ENCODE results near the gene MSH6.

The MSH6 gene, protein sequence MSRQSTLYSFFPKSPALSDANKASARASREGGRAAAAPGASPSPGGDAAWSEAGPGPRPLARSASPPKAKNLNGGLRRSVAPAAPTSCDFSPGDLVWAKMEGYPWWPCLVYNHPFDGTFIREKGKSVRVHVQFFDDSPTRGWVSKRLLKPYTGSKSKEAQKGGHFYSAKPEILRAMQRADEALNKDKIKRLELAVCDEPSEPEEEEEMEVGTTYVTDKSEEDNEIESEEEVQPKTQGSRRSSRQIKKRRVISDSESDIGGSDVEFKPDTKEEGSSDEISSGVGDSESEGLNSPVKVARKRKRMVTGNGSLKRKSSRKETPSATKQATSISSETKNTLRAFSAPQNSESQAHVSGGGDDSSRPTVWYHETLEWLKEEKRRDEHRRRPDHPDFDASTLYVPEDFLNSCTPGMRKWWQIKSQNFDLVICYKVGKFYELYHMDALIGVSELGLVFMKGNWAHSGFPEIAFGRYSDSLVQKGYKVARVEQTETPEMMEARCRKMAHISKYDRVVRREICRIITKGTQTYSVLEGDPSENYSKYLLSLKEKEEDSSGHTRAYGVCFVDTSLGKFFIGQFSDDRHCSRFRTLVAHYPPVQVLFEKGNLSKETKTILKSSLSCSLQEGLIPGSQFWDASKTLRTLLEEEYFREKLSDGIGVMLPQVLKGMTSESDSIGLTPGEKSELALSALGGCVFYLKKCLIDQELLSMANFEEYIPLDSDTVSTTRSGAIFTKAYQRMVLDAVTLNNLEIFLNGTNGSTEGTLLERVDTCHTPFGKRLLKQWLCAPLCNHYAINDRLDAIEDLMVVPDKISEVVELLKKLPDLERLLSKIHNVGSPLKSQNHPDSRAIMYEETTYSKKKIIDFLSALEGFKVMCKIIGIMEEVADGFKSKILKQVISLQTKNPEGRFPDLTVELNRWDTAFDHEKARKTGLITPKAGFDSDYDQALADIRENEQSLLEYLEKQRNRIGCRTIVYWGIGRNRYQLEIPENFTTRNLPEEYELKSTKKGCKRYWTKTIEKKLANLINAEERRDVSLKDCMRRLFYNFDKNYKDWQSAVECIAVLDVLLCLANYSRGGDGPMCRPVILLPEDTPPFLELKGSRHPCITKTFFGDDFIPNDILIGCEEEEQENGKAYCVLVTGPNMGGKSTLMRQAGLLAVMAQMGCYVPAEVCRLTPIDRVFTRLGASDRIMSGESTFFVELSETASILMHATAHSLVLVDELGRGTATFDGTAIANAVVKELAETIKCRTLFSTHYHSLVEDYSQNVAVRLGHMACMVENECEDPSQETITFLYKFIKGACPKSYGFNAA (N-terminal part only)

DNA sequence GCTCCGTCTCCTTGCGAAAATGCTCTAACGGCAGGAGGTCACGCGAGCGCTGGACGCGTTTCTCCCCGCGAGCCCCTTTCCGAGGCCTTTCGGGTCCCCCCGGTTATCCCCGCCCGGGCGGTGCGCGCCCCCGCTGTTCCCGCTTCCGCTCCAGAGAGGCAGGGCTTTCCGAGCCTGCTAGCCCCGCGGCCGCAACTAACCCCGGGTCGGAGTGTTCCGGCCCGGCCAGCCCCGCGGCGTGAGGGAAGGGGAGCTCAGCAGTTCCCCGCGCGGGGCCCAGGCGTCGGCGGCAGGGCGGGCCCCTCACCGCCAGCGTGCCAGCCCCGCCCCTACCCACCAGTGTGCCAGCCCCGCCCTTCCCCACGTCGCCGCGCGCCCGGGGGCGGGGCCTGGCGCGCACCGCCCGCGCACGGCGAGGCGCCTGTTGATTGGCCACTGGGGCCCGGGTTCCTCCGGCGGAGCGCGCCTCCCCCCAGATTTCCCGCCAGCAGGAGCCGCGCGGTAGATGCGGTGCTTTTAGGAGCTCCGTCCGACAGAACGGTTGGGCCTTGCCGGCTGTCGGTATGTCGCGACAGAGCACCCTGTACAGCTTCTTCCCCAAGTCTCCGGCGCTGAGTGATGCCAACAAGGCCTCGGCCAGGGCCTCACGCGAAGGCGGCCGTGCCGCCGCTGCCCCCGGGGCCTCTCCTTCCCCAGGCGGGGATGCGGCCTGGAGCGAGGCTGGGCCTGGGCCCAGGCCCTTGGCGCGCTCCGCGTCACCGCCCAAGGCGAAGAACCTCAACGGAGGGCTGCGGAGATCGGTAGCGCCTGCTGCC, at the start of gene MSH6:
Gene MSH6, plus strand, starts transcription at position 475 of the 815 bp plus-strand sequence. Its CDS starts 89 bp downstream, at position 564.
- DNase-seq (ENCODE audit: low spot score) = peak; percentile 99

DNA sequence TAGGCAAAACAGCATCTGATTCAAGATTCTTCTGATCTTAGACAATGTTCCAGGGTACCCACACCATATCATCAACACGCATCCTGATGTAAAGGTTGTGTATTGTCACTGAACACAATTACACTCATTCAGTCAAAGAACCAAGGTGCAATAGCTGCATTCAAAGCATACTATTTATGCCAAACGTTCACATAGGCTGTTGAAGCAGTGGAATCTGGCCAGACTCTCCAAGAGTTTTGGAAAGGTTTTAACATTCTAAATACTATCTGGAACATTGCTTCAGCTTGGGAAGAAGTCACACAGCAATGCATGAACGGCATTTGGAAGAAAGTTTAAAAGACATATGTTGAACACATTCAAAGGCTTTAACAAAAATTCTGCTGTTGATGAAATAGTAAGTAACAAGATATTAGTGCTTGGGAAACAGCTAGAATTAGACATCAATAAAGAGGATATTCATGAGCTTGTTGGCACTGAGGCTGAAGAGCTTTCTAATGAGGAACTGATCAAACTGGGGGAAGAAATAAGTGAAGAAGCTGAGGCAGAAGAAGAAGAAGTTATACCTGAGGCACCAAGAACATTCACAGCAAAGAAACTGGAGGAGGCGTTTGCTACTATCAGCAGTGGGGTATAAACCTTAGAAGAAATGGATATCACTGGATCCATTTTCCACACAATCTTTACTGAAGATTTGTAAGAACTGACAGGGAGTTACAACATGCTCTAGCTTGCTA, 47.6 kb upstream of the MSH6 start:
- DNase-seq (ENCODE audit: low spot score) = no peak

DNA sequence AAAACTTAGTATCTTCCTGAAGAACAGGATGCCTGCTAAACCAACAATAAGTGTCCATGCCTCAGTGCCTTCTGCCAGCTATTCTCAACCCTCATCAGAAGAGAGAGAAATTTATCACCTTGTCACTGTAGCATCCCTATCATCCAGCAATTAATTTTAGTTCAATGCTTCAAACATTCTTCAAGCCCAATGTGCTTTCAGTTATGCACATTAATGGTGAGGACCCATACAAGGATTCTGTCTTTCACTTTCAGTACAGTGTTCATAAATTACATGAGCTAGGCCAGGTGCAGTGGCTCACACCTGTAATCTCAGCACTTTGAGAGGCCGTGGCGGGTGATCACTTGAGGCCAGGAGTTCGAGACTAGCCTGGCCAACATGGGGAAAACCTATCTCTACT, 47.0 kb upstream of the MSH6 start:
- DNase-seq (ENCODE audit: low spot score) = no peak

DNA sequence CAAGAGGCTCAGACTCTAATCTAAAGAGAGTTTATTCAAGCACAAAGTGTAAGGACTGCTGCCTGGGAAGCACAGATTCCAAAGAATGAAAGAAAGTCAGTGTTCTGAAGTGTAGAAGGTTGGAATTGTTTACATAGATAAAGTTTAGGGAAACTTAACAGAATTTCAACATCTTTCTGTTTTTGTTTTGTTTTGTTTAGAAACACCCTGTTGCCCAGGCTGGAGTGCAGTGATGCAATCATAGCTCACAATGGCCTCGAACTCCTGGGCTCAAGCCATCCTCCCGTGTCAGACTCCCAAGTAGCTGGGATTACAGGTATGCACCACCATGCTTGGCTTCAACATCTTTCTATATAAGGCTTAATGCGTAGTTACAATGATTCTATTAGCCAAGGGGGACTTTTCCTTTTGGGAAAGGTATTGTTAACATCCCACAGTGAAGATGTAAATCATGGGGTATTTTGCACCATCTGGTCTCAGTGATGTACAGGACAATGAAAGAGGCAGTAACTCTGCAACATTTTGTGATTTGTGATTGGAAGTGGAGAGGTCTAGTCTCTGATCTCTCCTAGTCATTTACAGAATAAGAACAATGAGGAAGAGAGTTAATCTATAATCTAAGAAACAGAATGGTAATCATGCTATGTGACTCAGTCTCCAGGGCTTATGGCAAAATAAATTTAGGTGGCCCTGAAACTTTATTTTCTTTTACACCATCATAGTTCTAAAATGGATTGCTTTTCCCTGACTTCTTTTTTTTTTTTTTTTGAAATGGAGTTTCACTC, 45.6 kb upstream of the MSH6 start:
- no peak for DNase-seq (ENCODE audit: low spot score)

DNA sequence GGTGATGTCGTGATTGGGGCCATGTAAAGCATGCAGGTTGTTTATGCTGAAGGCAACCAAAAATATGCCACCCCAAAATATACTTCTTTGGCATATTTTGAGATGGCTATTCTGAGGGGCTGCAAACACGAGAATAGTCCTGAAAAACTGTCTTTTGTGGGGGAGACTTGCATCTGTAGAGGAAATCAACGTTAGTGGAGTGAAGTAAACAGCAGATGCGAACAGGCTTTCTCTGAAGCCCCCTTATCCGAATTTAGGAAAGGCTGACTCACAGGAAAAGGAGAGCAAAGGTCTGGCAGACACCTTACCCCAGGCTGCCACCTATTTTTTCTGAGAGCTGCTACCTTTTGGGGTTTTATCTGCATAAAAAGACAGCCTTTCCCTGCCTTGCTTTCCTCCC, 44.6 kb upstream of the MSH6 start:
- no peak for DNase-seq (ENCODE audit: low spot score)

DNA sequence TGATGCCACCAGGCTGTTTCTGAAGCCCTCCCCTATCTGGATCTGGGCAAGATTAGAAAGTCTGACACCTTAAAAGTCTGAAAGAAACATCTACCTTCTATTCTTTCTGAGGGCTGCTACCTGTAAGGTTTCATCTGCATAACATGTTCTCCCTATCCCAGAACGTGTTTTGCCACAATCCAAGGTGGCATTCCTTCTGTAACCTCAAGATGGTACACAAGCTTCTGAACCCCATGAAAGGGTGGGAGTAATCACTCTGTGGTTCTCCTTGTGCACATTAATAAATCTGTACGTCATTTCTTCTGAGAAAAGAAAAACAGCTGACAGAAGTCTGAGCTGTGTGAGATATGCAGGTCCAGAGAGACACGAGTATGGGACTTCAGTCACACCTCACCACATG, 41.8 kb upstream of the MSH6 start:
- DNase-seq (ENCODE audit: low spot score) = no peak

DNA sequence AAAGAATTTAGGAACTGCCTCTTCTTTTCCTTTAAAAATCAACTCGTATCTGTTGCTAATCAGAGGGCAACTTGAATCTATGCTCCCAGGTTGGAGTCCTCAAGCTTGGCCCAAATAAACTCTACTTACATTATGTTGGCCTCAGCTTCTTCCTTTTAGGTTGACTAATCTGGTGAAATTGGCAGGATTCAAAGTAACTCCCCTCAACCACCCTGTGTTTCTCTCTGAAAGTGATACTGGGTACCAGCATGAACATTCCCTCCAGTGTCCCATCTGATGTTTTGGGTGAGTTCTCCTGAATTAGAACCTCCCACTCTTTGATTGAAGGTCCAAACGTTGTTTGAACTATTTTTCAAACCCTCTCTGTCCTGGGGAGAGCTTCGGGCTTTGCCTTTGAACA, 41.3 kb upstream of the MSH6 start:
- no peak for DNase-seq (ENCODE audit: low spot score)

DNA sequence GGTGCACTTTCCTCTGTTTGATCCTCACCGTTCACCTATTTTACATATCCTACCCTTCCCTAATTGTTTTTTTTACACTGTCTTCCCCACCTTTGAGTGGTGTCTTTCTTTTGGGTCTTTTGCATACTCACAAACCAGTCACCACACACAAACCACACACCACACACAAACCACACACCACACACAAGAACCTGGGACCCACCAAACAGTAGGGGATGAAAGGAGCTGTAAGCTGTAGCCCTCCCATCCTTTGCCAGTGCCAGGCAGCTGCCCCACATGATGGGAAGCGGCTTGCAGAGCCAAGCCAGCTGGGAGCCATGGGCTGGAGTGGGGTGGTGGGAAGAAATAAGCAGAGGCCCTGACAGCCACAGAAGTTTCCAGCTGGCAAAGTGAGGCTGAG, 38.9 kb upstream of the MSH6 start:
- no peak for DNase-seq (ENCODE audit: low spot score)

DNA sequence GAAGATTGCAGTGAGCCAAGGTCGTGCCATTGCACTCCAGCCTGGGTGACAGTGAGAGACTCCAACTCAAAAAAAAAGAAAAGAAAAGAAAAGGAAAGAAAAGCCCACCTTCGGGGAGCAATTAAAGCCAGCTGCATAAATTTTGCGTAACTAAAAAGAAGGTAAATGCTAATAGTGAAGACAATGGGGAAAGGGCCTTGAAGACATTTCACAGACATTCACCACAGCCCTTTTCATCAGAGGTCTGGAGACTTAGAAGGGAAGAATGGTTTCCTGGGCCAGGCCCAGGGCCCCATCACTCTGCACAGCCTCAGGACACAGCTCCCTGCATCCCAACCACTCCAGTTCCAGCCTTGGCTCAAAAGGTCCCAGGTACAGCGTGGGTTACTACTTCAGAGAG, 35.1 kb upstream of the MSH6 start:
- no peak for DNase-seq (ENCODE audit: low spot score)

DNA sequence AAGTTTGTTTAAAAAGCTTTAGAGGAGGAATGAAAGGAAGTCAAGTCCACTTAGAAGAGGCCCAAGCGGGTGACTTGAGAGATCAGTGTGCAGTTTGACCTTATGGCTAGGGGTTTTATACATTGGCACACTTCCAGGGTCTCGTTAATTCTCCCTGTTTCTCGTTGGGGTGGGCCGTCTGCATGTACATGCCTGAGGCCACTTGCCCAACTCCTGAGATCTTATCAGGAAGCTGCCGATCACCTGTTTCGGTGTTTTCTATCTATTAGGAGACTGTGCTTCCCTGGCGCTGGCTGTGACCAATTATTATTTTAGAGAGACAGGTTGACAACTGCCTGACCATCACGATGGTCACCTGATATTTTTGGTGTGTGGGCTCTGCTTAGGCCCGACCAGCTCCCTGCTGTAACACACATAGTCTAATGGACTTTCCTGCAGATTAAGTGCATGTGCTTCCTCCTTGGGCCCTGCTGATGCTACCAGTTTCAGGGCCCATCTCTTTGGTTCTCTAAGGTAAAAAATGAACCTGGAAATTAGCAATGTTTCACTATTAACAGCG, 31.0 kb upstream of the MSH6 start:
- DNase-seq (ENCODE audit: low spot score) = no peak

DNA sequence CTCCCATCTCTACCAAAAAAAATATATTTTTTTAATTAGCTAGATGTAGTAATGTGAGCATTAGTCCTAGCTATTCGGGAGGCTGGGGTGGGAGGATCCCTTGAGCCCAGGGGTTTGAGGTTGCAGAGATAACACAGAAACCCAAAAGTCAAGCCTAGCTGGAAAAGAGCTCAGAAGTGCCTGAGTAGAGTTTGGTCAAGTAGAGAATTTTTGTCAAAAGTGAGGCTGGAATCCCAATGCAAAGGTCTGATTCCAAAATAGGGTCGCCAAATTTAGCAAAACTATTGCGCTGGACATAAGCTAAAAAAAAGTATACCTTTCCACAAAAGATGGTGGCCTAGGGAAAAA, 15.5 kb upstream of the MSH6 start:
- no peak for DNase-seq (ENCODE audit: low spot score)

DNA sequence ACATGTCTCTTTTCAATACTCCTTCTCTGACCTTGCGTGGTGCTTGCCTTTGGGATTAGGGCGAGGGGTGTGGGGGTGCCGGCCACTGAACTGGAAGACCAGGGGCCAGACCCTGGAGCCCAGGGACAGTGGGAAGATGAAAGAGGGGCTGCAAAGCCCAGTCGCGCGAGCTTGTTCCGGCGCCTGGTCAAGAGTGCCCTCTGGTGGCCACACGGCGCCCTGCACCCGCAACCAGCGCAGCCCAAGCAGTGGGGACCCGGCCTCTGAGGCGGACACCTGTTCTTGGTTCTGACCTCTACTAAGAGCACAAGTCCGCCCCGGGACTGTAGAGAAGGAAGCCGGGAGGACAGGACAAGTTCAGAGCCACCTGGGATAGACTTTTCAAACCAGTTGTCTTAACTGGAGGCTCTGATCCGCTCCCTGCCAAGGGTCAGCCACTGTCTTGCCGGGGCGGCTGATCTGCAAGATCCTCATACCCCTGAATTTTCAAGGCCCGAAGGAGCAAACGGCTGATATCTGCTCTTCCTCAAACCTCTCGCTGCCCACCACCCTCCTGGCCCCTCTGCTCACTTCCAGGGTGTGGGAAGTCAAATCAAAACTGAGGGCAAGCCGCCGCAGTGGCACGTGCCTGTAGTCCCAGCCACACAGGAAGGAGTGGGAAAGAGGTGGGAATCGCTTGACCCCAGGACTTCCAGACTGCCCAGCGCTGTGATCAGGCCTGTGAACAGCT, 14.9 kb upstream of the MSH6 start:
- DNase-seq (ENCODE audit: low spot score) = peak; percentile 69

DNA sequence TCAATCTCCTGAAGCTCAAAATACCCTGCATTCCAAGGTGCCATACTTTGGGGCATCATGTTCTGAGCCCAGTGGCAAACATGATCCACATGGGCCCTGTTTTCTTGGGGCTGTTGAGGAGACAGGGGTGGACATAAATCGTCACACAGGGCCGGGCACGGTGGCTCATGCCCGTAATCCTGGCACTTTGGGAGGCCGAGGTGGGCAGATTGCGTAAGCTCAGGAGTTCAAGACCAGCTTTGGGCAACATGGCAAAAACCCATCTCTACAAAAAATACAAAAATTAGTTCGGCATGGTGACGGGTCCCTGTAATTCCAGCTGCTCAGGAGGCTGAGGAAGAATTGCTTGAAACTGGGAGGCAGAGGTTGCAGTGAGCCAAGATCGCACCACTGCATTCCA, 13.6 kb upstream of the MSH6 start:
- no peak for DNase-seq (ENCODE audit: low spot score)

DNA sequence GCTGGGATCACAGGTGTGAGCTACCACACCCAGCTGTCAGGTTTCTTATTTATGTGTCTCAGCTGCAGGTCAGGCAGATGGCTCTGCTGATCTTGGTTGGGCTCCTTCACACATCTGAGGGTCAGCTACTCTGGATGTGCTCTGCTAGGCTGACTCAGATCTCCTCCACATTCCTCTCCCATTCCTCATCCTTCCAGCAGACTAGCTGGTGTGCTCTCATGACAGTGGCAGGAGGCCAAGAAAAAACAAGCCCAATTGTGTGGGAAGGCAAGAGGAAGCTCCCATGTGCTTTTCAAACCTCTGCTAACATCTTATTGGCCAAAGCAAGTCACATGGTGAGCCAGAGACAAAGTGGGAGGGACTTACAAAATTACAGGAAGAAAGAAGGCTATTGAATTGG, 11.7 kb upstream of the MSH6 start:
- DNase-seq (ENCODE audit: low spot score) = peak; percentile 74

DNA sequence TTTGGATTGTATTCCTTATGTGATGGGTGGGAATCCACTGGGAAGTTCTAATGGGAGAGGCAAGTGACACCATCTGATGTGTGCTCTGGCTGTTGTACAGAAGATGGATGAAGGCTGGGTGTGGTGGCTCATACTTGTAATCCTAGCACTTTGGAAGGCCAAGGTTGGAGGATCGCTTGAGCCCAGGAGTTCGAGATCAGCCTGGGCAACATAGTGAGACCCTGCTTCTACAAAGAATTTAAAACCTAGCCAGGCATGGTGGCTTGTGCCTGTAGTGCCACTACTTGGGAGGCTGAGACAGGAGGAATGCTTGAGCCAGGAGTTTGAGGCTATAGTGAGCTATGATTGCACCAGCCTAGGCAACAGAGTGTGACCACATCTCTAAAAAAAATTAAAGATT, 10.6 kb upstream of the MSH6 start:
- no peak for DNase-seq (ENCODE audit: low spot score)

DNA sequence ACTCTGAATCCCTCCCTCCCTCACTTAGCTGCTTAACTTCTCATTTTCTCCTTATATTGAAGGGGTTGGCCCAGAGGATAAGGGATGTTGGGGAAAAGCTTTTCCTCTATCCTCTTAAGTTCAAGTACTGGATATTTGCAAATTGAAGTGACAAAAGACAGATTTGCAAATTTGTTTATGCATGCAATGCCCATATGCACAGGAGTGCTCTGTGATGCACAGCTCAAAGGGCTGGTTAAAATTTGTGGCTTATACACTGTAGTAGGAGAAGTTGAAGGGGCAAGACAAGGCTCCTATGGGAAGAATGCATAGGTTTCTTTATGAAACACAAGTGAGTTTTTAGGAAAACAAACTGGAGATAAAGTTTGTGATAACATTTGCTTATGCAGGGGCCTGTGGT, 8.4 kb upstream of the MSH6 start:
- no peak for DNase-seq (ENCODE audit: low spot score)

DNA sequence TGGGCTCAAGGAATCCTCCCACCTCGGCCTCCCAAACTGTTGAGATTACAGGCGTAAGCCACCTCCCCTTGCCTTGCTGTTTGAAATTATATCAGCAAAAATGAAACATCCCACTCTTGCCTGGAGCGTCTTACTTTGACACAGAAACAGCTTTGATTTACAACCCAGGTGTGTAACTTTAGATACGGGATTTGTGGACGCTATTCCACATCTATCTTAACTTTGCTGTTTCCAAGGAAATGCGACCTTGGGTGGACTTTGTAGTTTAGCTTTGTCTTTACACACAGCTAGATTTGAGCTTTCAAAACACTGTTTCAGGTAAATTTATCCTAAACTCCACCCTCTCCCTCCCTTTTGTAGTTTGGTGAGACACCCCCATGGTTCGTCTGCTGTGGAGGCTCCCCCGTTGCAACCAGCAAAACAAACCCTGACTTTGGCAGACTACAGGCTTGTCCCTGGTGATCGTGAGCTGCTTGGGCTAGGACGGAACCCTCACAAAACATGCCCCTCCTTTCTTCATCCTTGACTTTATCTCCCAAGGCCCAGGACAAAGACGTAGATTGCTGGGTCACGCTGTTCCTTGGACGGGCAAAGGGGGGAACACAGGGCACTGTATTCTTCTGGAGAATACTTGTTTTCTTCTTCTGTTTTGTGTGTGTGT, 5.5 kb upstream of the MSH6 start:
- DNase-seq (ENCODE audit: low spot score) = no peak

DNA sequence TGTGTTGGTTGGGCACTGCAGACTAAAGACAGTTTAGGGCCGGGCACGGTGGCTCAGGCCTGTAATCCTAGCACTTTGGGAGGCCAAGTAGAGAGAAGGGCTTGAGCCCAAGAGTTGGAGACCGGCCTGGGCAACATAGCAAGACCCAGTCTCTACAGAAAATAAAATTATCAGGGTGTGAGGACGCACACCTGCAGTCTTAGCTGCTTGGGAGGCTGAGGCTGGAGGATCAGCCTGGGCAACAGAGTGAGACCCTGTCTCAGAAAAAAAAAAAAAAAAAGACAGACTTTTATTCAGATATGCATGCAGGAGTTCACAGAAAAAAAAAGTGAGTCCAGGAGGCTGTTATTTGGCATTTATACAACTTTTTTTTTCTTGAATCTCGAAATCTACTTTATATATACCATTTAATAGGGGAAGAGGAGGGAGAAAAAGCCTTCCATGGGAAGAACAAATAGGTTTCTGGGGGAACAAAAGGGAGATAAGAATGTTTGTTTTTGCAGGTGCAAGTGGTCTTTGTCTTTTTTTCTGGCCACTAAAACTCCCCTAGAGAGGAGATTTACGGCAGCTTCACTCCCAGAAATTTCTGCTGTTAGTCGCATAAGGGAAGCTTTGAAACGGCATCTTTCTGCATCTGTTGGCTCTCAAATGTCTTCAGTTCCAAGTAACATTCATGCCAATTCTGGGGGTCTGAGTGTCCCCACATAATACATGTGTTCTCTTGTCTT, 4.1 kb upstream of the MSH6 start:
- no peak for DNase-seq (ENCODE audit: low spot score)

Measured in AG08396 (cell line).